HG03469 (cell line): ENCODE results near the gene CMTM6.
"Not testable (repeated sequence)": the region's sequence is repeated elsewhere in the genome, so short reads cannot be mapped to it uniquely, and the experiment has no call there.

Experiments used
- ATAC-seq: cut with Tn5 transposase; IDR thresholded peaks from one replicate; pipeline ENCODE4 v1.9.1; 2021; ENCODE audit warnings: mild to moderate bottlenecking, moderate library complexity, moderate number of reproducible peaks; ENCODE audit not compliant: unreplicated experiment

The CMTM6 gene

DNA sequence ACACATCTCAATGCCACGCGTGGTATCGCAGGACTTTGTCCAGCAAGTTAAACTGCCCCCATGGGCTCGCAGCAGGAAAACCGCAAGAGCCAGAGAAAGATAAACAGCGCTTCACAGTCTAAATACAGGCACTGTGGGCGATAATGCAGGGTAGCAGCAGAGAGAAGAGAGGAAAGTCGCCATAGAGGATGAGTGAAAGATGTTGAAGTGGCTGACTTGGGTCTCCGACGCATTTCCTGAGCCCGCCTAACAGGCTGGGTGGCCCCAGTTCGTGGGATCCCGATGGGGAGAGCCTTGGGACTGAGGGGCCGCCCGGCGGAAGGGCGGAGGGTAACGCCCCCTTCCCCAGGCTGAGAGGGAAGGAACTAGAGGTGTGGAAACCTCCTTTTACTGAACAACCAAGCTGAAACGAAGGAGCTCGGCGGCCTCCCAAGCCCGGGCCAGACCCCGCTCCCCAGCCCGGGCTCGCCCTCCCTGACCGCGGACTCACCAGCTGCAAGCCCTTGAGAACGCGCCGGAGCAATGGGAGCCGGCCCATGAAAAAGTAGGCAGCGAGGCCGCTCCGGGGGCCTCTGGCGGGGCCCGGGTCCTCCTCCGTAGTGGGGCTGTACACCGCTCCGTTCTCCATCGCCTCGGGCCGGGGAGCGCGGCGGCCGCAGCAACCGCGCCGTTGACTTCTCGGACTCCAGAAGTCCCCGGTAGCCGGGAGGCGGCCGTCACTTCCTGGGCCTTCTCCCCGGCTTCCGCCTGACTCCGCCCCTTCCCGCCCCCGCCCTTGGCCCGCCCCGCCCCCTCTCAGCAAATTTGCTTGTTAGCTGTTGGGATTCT is at the start of gene CMTM6:
CMTM6 (minus strand) TSS at position 735 of the 828 bp plus-strand sequence; CDS start at position 628, 107 bp downstream.
- ATAC-seq, result peak; percentile 46

DNA sequence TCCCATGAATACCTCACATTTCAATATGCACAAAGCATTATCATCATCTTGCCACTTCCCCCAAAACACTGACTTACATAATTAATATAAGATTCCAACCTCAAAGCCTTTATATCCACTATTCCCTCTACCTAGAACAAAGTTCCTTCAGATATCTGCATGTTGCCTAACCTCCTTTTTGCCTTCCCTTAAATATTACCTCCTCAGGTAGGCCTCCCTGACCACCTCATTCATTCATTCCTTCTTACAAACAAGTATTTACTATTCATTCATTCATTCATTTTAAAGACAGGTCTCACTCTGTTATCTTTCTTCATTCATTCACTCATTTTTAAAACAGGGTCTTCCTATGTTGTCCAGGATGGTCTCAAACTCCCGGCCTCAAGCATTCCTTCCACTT is 49.4 kb upstream of the CMTM6 start:
- no peak for ATAC-seq

- no peak for ATAC-seq
Observed at GRCh38 chr3:32551496-32551895, 48.8 kb upstream of the CMTM6 start.

GRCh38 chr3:32551087-32551486 is 48.4 kb upstream of the CMTM6 start:
- ATAC-seq, result no peak

GRCh38 chr3:32545305-32545704 is 42.7 kb upstream of the CMTM6 start:
- no peak for ATAC-seq

DNA sequence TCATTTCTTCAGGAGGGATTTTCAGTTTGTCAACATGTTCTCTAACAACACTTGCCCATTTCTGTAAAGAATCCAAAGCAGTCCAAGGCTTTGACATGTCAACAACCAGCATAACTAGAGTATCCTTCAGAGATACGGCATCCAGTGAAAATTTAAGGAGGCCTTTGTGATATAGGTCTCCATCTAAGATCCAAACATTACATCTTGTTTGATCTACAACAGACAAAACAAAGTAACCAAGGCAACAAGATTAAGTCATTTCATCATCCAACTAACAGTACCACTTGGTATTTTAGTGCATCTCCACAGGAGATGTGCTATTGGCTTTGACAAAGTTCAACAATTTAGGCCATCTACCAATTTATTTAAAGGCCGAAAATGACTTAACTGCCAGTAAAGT is 42.2 kb upstream of the CMTM6 start:
- no peak for ATAC-seq

DNA sequence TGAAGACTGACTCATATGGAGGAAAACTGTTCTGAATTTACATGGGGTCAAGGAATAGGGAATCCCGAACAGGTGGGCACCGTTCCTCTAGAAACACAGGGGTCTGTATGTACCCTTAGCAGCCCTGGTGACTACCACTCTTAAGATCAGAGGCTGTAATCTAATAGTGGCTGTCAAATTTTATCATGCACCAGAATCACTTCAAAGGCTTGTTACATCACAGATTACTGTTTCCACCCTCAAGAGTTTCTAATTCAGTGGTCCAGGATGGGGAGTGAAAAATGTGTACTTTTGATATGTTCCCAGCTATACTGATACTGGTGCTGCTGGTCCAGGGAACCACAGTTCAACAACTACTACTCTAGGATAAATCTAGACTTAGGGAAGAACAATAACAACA is 40.2 kb upstream of the CMTM6 start:
- no peak for ATAC-seq

- no peak for ATAC-seq
Observed at GRCh38 chr3:32540899-32541298, 38.2 kb upstream of the CMTM6 start.

DNA sequence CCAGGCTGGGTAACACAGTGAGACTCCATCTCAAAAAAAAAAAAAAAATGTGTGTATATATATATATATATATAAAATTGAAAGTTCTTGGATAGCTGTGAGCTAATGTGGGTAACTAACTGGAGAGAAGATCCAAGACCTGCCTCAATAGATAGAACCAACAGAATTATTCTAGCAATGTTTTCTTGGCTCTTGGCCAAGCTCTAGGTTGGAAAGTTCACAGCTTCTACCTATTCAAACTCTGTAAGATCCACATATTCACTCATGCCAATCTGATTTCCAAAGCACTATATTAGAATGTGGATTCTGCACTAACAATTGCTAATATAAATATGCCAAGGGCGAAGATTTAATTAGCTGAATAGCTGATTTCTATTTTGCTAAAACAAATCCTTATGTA is 29.8 kb upstream of the CMTM6 start:
- ATAC-seq, result no peak

DNA sequence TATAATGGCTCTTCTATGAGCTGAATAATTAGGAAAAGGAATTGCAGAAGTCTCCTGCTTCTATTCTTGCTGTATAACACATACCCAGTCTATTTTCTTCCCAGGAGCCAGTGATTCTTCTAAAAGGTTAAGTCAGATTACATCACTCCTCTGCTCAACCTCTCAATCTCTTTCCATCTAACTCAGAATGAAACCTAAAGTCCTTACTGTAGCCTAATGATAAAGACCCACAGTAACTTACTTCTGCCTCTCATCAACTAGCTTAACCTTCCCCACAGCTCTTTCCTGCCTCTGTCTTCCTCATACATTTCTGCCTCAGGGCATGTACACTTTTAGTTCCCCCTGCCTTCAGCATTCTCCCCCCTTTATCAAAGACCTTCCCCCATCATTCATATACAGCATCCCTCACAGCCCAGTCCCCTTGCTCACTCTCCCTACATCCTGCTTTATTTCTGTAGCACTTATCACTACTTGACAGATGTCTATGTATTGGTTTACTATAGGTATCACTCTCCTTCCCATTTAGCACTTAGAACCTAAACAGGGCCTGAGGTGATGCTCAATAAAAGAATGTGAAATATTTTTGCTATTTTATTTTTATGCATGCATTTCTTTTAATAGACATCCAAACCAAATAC is 28.5 kb upstream of the CMTM6 start:
- no peak for ATAC-seq

GRCh38 chr3:32525720-32526119 is 23.1 kb upstream of the CMTM6 start:
- no peak for ATAC-seq

DNA sequence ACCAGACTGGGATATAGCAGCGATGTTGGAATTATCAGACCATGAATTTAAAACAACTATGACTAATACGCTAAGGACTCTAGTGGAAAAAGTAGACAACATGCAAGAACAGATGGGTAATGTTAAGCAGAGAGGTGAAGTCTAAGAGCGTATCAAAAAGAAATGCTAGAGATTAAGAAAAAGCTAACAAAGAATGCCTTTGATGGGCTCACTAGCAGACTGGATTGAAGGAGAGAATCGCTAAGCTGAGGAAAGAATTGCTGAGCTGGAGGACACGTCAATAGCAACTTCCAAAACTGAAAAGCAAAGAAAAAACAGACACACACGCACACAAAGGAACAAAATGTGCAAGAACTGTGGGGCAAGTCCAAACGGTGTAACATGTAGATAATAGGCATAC is 20.0 kb upstream of the CMTM6 start:
- ATAC-seq, result no peak

GRCh38 chr3:32518921-32519320 is 16.3 kb upstream of the CMTM6 start:
- not testable (repeated sequence) for ATAC-seq

DNA sequence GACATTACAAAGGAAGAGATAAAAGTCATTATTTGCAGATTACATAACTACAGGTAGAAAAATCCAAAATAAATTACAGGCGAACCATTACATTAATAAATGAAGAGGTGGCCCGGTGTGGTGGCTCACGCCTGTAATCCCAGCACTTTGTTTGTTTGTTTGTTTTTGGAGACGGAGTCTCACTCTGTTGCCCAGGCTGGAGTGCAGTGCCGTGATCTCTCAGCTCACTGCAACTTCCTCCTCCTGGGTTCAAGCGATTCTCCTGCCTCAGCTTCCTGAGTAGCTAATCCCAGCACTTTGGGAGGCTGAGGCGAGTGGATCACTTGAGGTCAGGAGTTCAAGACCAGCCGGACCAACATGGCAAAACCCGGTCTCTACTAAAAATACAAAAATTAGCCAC is 14.1 kb upstream of the CMTM6 start:
- ATAC-seq, result not testable (repeated sequence)

- no peak for ATAC-seq
Observed at GRCh38 chr3:32511005-32511404, 8.4 kb upstream of the CMTM6 start.

- ATAC-seq, result peak; percentile 85
Observed at GRCh38 chr3:32510075-32510724, 7.5 kb upstream of the CMTM6 start.

- no peak for ATAC-seq
Observed at GRCh38 chr3:32508711-32509110, 6.1 kb upstream of the CMTM6 start.

DNA sequence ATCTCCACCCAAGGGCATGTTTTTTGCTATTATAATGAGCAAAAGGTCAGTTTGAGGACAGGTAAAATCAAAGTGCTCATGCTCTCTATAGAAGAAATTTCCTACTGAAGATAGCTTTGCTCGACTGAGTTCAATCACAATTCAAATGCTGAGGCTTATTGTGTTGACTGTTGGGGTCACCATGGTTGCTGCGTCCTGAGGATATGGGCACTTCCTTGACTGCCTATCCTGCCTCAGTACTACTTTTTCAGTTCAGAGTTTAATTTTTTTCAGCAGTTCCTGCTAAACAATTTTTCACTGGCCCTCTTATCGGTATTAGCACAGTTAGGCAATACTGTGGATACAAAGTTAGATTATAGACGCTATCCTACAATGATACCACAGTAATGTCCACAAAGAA is 3.8 kb upstream of the CMTM6 start:
- ATAC-seq, result no peak

GRCh38 chr3:32502946-32503286 is 264 bp upstream of the CMTM6 start:
- ATAC-seq, result no peak

- ATAC-seq, result no peak
Observed at GRCh38 chr3:32501783-32502117, 902 bp downstream of the CMTM6 start.

- ATAC-seq, result no peak
Observed at GRCh38 chr3:32500880-32501782, 1.5 kb downstream of the CMTM6 start.
